NOMO-1 treated with DMSO at 0.1 percent for 48 hours (cell line): ENCODE measurements around the gene ANKDD1A.

ENCODE experiments used
- DNase-seq: peaks from one replicate; lab custom pipeline; 2025; ENCODE audit not compliant: unreplicated experiment; lab: John Stamatoyannopoulos, UW

ANKDD1A gene

GRCh38 chr15:64895285-64896065, 16.2 kb upstream of the ANKDD1A start:
- DNase-seq: peak; percentile 81

GRCh38 chr15:64896371-64897069, 15.2 kb upstream of the ANKDD1A start:
- no peak for DNase-seq

GRCh38 chr15:64897345-64897985, 14.2 kb upstream of the ANKDD1A start:
- peak; percentile 20 for DNase-seq

DNA sequence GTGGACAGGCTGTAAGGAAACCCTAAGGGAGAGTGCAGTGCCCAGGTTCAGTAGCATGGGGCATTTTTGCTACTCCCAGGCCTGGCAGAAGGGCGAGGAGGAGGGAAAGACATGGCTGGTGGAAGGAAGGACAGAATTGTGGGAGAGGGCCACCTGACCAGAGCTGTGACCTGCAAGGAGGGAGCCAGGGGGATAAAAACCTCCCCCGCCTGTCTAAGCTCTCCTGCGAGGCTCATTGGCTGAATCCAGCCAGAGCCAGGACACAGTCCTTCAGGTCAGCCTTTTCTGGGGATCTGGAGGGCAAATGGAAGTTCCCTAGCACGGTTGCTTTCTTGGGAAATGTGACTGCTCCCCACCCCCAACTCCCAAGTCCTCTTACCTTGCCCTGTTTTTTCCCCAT, 13.3 kb upstream of the ANKDD1A start:
- no peak for DNase-seq

- no peak for DNase-seq
Observed at GRCh38 chr15:64901141-64901540, 10.6 kb upstream of the ANKDD1A start.

DNA sequence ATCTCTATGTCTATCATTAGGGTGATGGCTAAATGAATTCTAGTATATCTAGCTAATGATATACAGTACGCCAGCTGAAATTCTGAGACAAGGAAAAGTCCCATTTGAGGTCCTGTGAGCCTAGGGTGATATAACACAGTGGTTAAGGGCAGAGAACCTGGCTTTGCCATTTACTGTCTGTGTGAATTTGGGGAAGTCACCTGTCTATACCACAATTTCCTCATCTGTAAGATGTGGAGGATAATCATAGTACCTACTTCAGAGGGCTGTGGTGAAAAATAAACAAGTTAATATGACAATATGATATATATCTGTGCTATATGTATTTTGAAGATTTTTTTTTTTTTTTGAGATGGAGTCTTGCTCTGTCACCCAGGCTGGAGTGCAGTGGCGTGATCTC, 9.8 kb upstream of the ANKDD1A start:
- DNase-seq: peak; percentile 36

DNA sequence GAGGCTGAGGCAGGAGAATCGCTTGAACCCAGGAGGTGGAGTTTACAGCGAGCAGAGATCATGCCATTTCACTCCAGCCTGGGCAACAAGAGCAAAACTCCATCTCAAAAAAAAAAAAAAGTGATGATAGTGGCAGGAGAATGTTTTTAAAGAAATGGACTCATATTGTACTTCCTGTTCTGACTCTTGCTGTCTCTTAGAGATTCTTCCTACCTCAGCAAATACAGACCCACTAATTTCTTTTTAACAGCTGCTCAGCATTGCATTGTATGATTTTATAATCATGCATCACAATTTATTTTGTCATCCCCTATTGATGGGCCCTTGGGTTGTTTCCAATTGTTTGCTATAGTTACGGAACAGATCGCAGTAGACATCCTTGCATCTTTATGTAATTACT, 8.8 kb upstream of the ANKDD1A start:
- DNase-seq: no peak

DNA sequence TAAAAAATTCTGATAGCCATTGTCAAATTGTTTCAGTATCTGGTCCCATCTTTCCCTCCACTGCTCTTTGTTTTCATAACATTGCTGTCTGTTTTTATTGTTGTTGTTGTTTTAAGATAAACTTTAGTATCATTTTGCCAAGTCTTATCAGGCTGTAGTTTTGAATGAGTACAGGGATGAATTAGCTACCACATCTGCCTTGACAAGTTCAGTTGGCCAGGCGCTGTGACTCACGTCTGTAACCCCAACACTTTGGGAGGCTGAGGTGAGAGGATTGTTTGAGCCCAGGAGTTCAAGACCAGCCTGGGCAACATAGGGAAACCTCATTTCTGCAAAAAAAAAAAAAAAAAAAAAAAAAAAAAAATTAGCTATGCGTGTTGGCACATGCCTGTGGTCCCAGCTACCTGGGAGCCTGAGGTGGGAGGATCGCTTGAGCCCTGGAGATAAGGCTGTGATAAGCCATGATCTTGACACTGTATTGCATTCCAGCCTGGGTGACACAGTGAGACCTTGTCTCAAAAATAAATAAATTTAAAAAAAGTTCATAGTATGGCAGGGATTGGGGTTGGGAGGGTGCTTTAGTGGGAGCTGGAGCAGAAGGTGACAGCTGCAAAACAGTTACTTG, 8.3 kb upstream of the ANKDD1A start:
- DNase-seq: no peak

DNA sequence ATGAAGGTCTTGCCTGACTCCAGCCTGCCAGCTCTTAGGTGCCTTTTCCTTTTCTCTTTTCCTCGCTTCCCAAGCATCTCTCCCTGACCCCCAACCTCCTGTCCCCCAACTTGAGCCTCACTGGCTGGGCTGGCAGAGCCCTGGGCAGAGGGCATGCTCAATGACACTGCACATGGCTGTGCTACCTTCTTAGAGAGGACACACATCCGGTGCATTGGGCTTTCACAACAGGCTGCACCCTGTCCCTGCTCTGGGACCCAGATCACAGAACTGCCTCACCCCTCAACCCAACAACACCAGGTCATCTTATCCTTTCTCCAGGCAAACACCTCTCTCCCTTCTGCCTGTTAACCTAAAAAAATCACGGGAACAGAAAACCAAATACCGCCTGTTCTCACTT, 7.5 kb upstream of the ANKDD1A start:
- DNase-seq: no peak

DNA sequence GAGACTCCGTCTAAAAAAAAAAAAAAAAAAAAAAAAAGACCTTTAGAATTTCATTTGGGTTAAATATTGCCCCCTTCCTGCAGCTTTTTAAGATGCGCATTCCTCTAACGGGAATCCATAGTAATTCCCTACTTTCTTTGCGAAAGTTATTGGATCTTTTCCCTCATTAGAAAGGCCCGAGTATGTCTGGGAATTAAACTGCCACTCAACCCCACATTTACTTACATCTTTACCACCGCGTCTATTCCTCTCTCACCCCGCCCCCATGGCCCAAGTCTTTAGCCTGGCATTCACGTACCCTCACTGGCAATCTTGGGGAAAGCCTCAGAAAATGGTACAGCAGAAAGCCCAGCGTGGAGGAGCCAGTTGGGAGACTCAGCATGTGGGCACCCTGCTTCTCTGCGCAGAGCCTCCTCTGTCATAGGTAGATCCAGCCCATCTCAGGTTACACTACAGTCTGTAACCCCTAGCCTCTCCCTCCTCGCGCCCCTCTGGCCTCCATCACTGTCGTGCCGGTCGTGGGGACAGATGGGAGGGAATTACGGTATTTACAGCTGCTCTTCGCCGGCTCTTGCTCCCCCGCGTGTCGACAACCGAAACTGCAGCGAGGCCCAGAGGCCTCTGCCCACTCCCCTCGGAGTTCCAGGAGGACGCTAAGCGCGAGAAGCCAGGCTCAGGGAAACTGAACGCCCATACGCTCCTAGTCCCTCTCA, 6.4 kb upstream of the ANKDD1A start:
- peak; percentile 78 for DNase-seq

GRCh38 chr15:64905941-64906340, 5.8 kb upstream of the ANKDD1A start:
- no peak for DNase-seq

DNA sequence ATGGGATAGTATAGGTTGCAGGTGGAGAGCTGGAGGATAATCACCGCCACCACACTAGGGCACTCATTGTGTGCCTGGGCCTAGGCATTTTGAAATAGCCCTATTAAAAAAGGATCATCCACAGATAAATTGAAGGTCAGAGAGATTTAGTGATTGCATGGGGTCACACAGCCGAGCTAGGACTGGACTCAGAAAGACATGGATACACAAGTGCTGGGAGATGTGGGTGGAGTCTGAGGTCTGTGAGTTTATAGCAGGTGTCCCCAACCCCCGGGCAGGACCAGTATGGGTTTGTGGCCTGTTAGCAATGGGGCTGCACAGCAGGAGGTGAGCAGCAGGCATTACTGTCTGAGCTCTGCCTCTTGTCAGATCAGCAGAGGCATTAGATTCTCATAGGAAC, 5.3 kb upstream of the ANKDD1A start:
- DNase-seq: no peak

- no peak for DNase-seq
Observed at GRCh38 chr15:64907991-64908390, 3.7 kb upstream of the ANKDD1A start.

DNA sequence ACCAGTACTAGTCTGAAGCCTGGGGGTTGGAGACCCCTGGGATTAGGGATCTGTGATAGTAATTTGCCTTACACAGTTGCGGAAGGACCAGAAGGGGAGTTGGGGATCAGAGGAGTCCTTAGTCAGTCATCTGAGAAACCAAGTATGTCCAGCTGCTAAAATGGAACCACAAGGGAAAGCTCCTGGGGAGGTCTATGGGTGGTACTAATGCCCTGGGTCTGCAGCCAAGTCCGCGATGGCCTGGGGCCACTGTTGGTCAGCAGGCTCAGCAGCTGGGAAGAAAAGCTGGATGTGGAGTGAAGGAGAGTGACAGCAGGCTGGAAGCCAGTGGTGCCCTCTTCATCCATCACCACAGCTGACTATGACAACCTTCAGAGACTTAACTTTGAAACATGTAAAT, 2.2 kb upstream of the ANKDD1A start:
- no peak for DNase-seq

DNA sequence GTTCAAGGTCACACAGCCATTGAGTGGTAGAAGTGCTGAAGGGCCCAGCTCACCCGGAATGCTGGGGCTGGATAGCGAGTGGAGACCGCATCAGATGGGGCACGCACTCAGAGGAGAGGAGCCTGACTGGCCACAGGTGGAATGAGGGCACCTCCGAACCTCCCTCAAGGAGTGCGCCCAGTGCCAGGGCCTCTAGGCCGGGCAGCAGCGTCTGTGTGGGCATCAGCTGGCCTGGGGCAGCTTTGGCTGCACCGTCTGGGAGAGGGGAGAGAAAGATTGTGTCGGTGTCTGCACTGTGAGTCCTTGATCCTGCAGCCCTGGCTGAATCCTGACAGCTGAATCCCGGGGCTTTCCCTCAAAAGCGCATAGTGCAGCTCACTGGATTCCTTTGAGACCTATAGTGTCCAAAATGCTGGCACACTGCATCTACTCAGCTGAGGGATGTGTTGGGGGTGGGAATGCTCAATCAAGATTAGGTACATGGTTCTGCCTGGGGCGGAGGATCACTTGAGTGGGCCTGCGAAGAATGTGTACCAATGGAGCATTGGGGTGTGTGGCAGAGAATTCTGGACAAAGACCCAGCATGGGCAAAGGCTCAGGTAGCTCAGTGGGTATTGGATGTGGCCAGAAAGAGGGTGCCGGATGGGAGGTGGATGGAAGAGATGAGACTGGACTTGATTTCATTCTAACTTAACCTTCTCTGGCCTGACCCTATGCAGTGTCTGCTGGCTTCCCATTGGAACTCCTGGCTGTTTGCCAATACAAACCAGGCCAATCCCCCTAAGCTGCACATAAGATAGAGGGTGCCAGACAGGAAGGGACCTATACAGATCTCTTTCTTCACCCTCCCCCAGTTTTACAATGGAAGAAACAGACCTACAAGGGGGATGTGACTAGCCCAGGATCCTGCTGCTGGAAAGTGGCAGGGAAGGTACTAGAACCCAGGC, 950 bp downstream of the ANKDD1A start:
- DNase-seq: no peak

DNA sequence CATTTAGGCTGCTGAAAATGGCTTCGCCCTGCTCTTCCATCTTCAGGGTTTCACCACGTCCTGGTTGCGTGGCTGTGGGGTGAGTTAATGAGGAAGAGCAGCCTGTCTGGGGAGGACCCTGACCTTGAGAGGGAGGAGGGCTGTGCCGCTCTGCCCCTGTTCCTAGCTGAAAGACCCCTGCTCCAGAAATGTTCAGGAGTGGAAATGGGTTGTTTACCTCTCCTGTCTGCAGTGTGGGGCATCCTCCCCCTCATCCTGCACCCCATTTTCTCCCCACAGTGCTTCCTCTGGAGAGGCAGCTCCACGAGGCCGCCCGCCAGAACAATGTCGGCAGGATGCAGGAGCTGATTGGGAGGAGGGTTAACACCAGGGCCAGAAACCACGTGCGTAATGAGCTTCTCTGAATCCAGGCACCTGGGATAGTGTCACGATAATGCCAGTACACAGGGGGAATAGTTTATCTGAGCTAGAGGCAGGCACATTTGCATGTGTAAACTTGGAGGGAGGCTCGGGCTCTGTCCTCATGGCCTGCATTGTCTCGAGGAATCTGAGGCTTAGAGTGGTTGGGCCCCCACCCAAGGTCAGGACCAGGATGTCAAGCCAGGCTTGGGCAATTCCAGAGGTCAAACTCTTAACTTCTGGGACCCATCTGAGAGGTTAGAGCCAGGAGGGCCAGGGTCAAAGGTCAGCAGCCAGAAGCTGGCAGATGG, 4.0 kb downstream of the ANKDD1A start:
- no peak for DNase-seq

DNA sequence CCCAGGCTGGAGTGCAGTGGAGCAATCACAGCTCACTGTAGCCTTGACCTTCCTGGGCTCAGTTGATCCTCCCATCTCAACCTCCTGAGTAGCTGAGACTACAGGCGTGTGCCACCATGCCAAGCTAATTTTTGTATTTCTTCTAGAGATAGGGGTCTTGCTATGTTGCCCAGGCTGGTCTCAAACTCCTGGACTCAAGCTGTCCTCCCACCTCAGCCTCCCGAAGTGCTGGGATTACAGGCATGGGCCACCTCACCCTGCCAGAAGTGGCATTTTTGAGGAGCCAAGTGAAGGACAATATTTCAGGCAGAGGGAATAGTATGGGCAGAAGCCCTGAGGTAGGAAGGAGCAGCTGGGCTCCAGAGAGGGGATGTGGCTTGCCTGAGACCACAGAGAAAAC, 4.7 kb downstream of the ANKDD1A start:
- no peak for DNase-seq

GRCh38 chr15:64917211-64917610, 5.5 kb downstream of the ANKDD1A start:
- no peak for DNase-seq

- DNase-seq: no peak
Observed at GRCh38 chr15:64919721-64920120, 8.0 kb downstream of the ANKDD1A start.
